PFSK-1 (cell line): Measurements from ENCODE around the gene HS3ST4.

Experiments
- FOXP2 ChIP-seq: optimal IDR thresholded peaks from 2 replicates; pipeline ENCODE3; 2011; ENCODE audit warnings: borderline replicate concordance, control low read depth, inconsistent platforms; ENCODE audit not compliant: insufficient read depth; ENCODE audit errors: extremely low read length, extremely low read depth
- POLR2AphosphoS5 ChIP-seq: IDR thresholded peaks from 2 replicates; pipeline ENCODE4 v1.6.1; 2012; ENCODE audit warnings: low read depth, mild to moderate bottlenecking, control low read depth, low read length, moderate library complexity
- REST ChIP-seq, 2 experiments: IDR thresholded peaks; 2 replicates each; pipeline versions ENCODE4 v1.6.1 to v1.8.0; 2011 to 2012; ENCODE audit warnings: low read depth in 2 of 2, low read length in 2 of 2, control low read depth in 1 of 2, inconsistent platforms in 1 of 2, mild to moderate bottlenecking in 1 of 2, moderate library complexity in 1 of 2; ENCODE audit not compliant: insufficient read depth in 1 of 2
- TAF1 ChIP-seq: IDR thresholded peaks from 2 replicates; pipeline ENCODE4 v1.6.1; 2012; ENCODE audit warnings: low read length, control low read depth, borderline replicate concordance; ENCODE audit not compliant: insufficient read depth

- TF ChIP-seq REST (IDR thresholded peaks at IDR 0.05; ENCODE audit: insufficient read depth in 1 of 2, low read depth in 2 of 2, low read length in 2 of 2) = no peak
- TF ChIP-seq TAF1 = no peak
- no peak for TF ChIP-seq POLR2AphosphoS5
- no peak for TF ChIP-seq FOXP2
These were observed 446.2 kb downstream of the HS3ST4 start for GRCh38 chr16:26137956-26138355.
